ENCODE measurements around the gene SLC66A1. TPM values are rescaled to one million over a fixed set of nuclear protein-coding genes. Genes with fewer than 3 reads are reported as not detected.

Gene SLC66A1
- total RNA-seq, 1 donor from 2014 or later = 18.8 TPM

DNA sequence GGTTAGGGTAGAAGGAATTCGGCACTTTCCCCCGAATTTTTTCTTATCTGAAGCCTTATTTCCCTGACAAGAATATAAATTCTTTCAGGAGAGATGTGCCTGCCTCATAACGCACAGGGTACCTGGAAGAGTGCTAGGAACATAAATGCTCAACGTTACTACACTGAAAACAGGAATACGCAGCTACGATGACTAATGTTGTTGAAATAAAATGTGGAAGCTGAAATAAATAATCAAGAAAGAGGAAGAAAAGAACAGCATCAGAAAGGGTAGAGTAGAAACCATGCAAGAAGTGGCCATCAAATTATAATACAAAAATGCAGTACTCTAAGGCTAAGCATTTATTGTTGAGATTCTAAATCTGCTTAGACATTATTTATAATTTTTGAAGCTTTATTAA is 33.9 kb downstream of the SLC66A1 start:
- Mint-ChIP-seq H3K4me1 (ENCODE audit: low read depth) (no peaks in the 10 kb centered on the region), H3K9me3 (ENCODE audit: low read depth) (no peaks in the 10 kb centered on the region), H3K27ac (ENCODE audit: unreplicated experiment) (no peak overlapping the region), H3K36me3 (ENCODE audit: low read depth) (peaks cover 26% of the 10 kb centered on the region), H3K27me3 (ENCODE audit: low read depth) (no peaks in the 10 kb centered on the region), H3K4me3 (ENCODE audit: unreplicated experiment) (no peak overlapping the region)
- TF ChIP-seq, protein P1, sequence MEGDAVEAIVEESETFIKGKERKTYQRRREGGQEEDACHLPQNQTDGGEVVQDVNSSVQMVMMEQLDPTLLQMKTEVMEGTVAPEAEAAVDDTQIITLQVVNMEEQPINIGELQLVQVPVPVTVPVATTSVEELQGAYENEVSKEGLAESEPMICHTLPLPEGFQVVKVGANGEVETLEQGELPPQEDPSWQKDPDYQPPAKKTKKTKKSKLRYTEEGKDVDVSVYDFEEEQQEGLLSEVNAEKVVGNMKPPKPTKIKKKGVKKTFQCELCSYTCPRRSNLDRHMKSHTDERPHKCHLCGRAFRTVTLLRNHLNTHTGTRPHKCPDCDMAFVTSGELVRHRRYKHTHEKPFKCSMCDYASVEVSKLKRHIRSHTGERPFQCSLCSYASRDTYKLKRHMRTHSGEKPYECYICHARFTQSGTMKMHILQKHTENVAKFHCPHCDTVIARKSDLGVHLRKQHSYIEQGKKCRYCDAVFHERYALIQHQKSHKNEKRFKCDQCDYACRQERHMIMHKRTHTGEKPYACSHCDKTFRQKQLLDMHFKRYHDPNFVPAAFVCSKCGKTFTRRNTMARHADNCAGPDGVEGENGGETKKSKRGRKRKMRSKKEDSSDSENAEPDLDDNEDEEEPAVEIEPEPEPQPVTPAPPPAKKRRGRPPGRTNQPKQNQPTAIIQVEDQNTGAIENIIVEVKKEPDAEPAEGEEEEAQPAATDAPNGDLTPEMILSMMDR (IDR thresholded peaks at IDR 0.05) = no peak
- no peak for DNase-seq (ENCODE audit: low spot score)

DNA sequence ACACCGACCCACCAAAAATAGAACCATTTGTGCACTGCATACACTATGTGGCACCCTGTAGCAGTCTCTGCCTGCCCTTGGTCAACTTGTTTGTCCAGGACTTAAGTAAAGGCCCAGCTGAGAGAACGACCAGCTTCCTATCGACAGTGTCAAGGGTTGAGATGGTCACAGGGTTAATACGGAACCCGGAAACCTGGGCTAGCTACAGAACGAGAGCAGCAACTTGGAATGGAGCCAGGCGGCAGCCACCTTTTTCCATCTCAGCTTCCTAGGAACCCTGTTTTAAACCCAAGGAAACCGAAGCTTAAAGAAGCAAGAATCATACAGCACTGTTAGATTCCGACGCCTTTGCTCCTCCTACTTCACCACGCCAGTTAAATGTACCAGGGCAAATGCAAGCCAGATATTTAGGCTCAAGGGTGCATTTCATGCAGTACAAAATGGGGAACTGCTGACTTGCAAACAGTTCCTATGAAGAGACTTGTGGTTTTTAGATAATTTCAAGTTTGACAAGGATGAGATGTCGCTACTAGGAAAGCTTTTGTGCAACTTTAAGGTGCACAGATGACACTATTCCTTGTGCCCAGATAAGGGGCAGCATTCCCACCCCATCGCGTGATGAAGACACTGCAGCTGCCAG is 35.5 kb downstream of the SLC66A1 start:
- no peak for DNase-seq (ENCODE audit: low spot score)
- Mint-ChIP-seq H3K4me3 (ENCODE audit: unreplicated experiment) (no peak overlapping the region), H3K9me3 (ENCODE audit: low read depth) (no peaks in the 10 kb centered on the region), H3K4me1 (ENCODE audit: low read depth) (no peaks in the 10 kb centered on the region), H3K36me3 (ENCODE audit: low read depth) (peaks cover 25% of the 10 kb centered on the region), H3K27me3 (ENCODE audit: low read depth) (no peaks in the 10 kb centered on the region), H3K27ac (ENCODE audit: unreplicated experiment) (no peak overlapping the region)
- TF ChIP-seq, protein P1 (IDR thresholded peaks at IDR 0.05) = no peak

DNA sequence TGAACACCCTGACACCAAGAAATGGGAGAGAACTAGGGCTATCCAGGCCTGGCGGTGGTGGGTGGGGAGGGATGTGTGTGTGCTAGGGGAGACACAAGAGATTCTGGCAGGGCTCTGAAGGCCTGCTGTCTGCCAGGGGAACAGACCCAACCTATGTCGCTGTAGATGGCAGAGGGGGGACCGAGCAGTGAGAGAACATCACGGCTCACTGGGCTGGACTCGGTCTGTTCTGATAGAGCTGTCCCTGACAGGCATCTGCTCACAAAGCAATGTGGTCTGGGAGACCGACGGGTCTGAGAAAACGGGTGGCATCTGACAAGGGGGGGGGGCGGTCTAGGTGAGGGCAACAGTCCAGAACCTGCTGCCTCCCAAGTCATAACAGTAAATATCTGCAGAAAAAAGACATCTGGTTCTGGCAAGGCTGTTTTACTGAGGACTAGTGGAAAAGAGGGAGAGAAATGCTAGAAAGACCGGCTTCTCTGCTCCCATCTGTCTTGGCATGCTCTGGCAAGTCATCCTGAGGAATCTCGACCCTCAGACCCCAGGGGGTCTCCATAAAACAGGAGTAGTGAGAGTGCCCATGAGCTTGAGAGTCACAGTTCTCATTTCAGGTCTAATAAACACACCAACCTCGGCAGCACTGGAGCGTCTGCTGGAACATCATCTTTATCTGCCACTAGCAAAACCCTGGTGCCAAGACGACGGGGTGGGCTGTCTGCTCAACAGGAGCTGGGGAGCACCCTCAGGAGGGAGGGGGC is 36.5 kb downstream of the SLC66A1 start:
- TF ChIP-seq, protein P1 (IDR thresholded peaks at IDR 0.05) = no peak
- Mint-ChIP-seq H3K9me3 (ENCODE audit: low read depth) (no peaks in the 10 kb centered on the region), H3K4me1 (ENCODE audit: low read depth) (no peaks in the 10 kb centered on the region), H3K27ac (ENCODE audit: unreplicated experiment) (no peak overlapping the region), H3K4me3 (ENCODE audit: unreplicated experiment) (no peak overlapping the region), H3K27me3 (ENCODE audit: low read depth) (no peaks in the 10 kb centered on the region), H3K36me3 (ENCODE audit: low read depth) (peaks cover 24% of the 10 kb centered on the region)
- DNase-seq (ENCODE audit: low spot score) = no peak

DNA sequence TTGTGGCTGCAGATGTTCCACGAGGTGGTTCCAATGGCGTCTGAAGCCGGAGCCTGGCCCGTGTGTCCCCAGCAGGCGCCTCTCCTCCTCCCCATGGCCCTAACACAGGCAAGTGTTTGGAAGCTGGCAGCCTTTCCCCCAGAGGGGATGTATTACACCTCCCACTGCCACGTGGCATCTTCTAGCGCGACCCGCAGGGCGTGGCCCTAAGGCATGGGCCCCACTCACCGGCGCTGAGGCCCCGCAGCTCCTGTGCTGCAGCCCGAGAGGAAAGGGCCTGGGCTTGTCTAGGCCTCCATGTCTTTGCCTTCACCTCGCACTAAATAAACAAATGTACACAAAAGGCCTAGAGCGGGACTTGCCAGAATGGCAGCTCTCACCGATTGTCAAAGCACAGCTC is 37.9 kb downstream of the SLC66A1 start:
- no peaks in the 10 kb centered on the region for H3K9me3 Mint-ChIP-seq (ENCODE audit: low read depth)
- H3K27ac Mint-ChIP-seq (ENCODE audit: unreplicated experiment) = no peak overlapping the region
- H3K4me3 Mint-ChIP-seq (ENCODE audit: unreplicated experiment) = no peak overlapping the region
- no peak for DNase-seq (ENCODE audit: low spot score)
- H3K27me3 Mint-ChIP-seq (ENCODE audit: low read depth) = no peaks in the 10 kb centered on the region
- TF ChIP-seq, protein P1 (IDR thresholded peaks at IDR 0.05) = no peak
- H3K36me3 Mint-ChIP-seq (ENCODE audit: low read depth) = peaks cover 25% of the 10 kb centered on the region
- no peaks in the 10 kb centered on the region for H3K4me1 Mint-ChIP-seq (ENCODE audit: low read depth)

DNA sequence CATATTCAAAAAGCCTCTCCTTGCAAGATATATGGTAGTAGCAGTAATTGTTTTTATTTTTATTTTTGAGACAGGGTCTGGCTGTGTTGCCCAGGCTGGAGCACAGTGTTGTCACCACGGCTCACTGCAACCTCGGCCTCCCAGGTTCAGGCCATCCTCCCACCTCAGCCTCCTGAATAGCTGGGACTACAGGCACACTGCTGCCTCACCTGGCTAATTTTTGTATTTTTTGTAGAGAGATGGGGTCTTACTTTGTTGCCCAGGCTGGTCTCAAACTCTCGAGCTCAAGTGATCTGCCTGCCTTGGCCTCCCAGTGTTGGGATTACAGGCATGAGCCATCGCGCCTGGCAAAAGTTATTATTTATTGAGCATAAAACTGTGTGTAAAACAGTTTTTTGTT is 38.4 kb downstream of the SLC66A1 start:
- no peak for DNase-seq (ENCODE audit: low spot score)
- Mint-ChIP-seq H3K36me3 (ENCODE audit: low read depth) (peaks cover 29% of the 10 kb centered on the region), H3K4me1 (ENCODE audit: low read depth) (no peaks in the 10 kb centered on the region), H3K27me3 (ENCODE audit: low read depth) (no peaks in the 10 kb centered on the region), H3K9me3 (ENCODE audit: low read depth) (no peaks in the 10 kb centered on the region), H3K27ac (ENCODE audit: unreplicated experiment) (no peak overlapping the region), H3K4me3 (ENCODE audit: unreplicated experiment) (no peak overlapping the region)
- TF ChIP-seq, protein P1 (IDR thresholded peaks at IDR 0.05) = no peak
